Measurements from ENCODE around the gene CIDEB. TPM values are rescaled to one million over a fixed set of nuclear protein-coding genes. Genes with fewer than 3 reads are reported as not detected.

Gene CIDEB
- total and polyA plus RNA-seq, 2 of the 13 experiments (the other 11 are each of a cell fraction or from before 2014, with no cell fraction given) = 35.8 to 110 TPM

- TF ChIP-seq, protein P1, sequence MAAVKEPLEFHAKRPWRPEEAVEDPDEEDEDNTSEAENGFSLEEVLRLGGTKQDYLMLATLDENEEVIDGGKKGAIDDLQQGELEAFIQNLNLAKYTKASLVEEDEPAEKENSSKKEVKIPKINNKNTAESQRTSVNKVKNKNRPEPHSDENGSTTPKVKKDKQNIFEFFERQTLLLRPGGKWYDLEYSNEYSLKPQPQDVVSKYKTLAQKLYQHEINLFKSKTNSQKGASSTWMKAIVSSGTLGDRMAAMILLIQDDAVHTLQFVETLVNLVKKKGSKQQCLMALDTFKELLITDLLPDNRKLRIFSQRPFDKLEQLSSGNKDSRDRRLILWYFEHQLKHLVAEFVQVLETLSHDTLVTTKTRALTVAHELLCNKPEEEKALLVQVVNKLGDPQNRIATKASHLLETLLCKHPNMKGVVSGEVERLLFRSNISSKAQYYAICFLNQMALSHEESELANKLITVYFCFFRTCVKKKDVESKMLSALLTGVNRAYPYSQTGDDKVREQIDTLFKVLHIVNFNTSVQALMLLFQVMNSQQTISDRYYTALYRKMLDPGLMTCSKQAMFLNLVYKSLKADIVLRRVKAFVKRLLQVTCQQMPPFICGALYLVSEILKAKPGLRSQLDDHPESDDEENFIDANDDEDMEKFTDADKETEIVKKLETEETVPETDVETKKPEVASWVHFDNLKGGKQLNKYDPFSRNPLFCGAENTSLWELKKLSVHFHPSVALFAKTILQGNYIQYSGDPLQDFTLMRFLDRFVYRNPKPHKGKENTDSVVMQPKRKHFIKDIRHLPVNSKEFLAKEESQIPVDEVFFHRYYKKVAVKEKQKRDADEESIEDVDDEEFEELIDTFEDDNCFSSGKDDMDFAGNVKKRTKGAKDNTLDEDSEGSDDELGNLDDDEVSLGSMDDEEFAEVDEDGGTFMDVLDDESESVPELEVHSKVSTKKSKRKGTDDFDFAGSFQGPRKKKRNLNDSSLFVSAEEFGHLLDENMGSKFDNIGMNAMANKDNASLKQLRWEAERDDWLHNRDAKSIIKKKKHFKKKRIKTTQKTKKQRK (IDR thresholded peaks at IDR 0.05; ENCODE audit: low read length) = no peak
- TF ChIP-seq ZBTB46 (CRISPR knock-in tag; IDR thresholded peaks at IDR 0.05; ENCODE audit: borderline replicate concordance) (no peak), ZBTB3 (CRISPR knock-in tag; IDR thresholded peaks at IDR 0.05; ENCODE audit: borderline replicate concordance, low read depth) (no peak), ZNF280B (CRISPR knock-in tag; IDR thresholded peaks at IDR 0.05; ENCODE audit: borderline replicate concordance) (no peak), ZNF496 (CRISPR knock-in tag; IDR thresholded peaks at IDR 0.05; ENCODE audit: insufficient replicate concordance) (no peak), HMG20A (CRISPR knock-in tag; IDR thresholded peaks at IDR 0.05; ENCODE audit: borderline replicate concordance) (no peak), ZFP82 (CRISPR knock-in tag; IDR thresholded peaks at IDR 0.05; ENCODE audit: borderline replicate concordance) (no peak), HNRNPLL (IDR thresholded peaks at IDR 0.05; ENCODE audit: low read depth, low read length, poor library complexity, severe bottlenecking) (no peak), ZNF768 (CRISPR knock-in tag; IDR thresholded peaks at IDR 0.05) (no peak), ZNF740 (CRISPR knock-in tag; IDR thresholded peaks at IDR 0.05) (no peak), ZNF609 (CRISPR knock-in tag; IDR thresholded peaks at IDR 0.05; ENCODE audit: borderline replicate concordance) (no peak), ZNF563 (CRISPR knock-in tag; IDR thresholded peaks at IDR 0.05) (no peak)
- TF ChIP-seq, protein P2, sequence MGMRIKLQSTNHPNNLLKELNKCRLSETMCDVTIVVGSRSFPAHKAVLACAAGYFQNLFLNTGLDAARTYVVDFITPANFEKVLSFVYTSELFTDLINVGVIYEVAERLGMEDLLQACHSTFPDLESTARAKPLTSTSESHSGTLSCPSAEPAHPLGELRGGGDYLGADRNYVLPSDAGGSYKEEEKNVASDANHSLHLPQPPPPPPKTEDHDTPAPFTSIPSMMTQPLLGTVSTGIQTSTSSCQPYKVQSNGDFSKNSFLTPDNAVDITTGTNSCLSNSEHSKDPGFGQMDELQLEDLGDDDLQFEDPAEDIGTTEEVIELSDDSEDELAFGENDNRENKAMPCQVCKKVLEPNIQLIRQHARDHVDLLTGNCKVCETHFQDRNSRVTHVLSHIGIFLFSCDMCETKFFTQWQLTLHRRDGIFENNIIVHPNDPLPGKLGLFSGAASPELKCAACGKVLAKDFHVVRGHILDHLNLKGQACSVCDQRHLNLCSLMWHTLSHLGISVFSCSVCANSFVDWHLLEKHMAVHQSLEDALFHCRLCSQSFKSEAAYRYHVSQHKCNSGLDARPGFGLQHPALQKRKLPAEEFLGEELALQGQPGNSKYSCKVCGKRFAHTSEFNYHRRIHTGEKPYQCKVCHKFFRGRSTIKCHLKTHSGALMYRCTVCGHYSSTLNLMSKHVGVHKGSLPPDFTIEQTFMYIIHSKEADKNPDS (CRISPR knock-in tag; IDR thresholded peaks at IDR 0.05) = no peak
Observed at GRCh38 chr14:24297190-24297964, 10.4 kb downstream of the CIDEB start (continued).

All from HepG2 (cell line).